LNCAP (cell line): ENCODE results near the gene SCFD2.

ENCODE experiments used
- TF ChIP-seq, protein P1 (sequence below): fragments of 450-650 bp; IDR thresholded peaks from 2 replicates; pipeline ENCODE4 v1.5.1; 2017; ENCODE audit warnings: mild to moderate bottlenecking

SCFD2 gene

DNA sequence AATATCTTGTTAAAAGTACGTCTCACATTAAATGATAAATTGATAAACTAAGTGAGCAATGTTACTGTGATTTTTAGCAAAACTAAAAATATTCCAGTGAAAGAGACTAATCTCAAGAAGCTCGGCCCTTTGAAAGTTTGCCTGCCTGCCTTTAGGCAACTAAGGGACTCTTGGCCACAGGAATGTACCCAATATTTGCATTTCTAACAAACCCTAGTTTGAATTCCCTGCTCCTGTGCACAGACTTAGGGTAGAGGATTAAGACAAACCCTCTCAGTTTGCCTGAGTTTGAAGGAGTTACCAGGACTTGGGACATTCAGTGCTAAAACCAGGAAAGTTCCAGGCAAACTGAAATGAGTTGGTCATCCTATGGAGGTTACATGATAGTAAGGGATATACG, 157.1 kb downstream of the SCFD2 start:
- TF ChIP-seq, protein P1, sequence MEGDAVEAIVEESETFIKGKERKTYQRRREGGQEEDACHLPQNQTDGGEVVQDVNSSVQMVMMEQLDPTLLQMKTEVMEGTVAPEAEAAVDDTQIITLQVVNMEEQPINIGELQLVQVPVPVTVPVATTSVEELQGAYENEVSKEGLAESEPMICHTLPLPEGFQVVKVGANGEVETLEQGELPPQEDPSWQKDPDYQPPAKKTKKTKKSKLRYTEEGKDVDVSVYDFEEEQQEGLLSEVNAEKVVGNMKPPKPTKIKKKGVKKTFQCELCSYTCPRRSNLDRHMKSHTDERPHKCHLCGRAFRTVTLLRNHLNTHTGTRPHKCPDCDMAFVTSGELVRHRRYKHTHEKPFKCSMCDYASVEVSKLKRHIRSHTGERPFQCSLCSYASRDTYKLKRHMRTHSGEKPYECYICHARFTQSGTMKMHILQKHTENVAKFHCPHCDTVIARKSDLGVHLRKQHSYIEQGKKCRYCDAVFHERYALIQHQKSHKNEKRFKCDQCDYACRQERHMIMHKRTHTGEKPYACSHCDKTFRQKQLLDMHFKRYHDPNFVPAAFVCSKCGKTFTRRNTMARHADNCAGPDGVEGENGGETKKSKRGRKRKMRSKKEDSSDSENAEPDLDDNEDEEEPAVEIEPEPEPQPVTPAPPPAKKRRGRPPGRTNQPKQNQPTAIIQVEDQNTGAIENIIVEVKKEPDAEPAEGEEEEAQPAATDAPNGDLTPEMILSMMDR, result no peak

DNA sequence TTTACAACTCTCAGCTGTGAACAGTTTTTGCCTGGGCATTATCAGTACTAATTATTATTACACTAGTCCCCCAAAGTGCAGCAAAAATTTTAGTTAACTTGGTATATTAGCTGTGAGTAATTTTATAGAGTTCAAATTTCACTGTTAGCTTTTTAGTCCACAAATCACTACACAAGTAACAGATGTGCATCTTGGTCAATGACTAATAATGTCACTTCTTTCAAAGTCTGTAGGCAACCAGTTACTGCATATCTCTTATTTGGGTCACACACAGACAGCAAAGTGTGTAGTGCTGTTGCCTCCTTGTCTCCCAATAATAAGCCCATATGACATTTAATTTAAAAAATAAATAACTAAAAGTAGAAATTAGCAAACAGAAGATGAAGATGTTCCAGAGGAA, 159.9 kb downstream of the SCFD2 start:
- TF ChIP-seq, protein P1, result no peak

DNA sequence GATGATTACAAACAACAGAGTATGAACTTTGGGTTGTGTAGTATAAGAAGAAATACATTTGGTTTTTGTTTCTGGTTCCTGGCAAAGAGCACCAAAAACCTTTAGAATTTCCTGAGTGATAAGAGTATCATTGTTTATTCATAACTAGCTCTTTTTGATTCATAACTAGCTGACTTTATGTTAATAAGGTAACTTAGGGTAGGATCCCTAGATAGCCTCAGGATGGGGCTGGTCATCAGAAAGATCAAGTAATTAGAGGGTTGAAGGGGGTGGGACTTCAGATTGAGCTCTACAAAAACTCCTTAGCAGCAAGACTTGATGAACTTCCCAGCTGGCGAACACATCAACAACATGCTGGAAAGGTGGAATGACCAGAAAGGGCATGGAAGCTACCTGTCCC, 166.5 kb downstream of the SCFD2 start:
- TF ChIP-seq, protein P1, result no peak

DNA sequence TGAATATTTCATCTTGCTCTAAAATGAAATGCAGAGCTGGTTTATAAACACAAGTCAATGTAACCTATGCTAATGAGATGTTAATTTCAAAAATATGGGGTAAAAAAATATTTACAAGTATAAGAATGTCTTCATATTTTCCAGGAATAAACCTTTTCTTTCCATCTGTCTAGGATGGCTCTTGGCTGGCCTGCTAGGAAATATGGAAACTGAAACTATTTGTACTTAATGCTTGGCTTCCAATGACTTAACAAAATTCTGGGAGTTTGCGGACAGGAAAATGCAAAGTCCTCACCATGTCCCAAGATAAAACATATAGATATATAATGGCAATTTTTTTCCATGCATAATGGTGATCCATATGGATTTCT, 168.1 kb downstream of the SCFD2 start:
- TF ChIP-seq, protein P1, result no peak

DNA sequence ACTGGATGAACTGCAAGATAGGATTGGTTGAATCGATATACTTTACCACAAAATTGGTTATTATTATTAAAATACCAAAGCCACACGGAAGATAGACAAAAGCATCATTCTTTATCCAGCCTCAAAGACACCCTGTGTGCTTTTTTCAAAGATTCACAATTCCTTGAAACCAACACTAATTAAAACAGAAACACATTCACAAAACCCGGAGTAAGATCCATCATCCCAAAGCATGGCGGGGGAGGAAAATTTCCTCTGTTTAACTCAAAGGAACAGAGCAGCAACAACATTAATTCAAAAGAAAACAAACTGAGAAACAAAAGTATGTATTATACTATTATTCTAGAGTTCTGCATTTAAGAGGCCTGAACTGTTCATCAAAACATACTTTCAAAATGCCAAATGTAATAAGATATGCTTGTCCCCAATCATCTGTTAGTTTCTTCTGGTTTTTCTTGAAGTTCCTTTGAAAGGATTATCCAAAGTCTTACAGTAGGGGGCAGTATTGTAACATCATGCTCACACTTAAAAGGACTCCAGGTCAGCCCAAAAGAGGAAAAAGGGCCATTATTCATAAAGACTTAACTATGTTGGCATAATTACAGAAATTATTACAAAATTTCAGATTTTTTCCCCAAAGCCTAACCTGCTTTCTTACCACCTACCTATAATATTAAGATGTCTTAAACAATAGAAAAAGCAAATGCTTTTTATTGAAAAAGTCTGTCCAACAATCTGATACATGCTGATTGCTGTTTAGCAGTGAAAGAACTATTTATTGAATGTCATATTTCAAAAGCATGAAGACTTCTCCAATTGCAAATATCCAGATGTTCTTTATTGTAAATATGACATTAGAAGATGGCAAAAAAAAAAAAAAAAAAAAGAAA, 168.7 kb downstream of the SCFD2 start:
- TF ChIP-seq, protein P1, result peak; percentile 68

DNA sequence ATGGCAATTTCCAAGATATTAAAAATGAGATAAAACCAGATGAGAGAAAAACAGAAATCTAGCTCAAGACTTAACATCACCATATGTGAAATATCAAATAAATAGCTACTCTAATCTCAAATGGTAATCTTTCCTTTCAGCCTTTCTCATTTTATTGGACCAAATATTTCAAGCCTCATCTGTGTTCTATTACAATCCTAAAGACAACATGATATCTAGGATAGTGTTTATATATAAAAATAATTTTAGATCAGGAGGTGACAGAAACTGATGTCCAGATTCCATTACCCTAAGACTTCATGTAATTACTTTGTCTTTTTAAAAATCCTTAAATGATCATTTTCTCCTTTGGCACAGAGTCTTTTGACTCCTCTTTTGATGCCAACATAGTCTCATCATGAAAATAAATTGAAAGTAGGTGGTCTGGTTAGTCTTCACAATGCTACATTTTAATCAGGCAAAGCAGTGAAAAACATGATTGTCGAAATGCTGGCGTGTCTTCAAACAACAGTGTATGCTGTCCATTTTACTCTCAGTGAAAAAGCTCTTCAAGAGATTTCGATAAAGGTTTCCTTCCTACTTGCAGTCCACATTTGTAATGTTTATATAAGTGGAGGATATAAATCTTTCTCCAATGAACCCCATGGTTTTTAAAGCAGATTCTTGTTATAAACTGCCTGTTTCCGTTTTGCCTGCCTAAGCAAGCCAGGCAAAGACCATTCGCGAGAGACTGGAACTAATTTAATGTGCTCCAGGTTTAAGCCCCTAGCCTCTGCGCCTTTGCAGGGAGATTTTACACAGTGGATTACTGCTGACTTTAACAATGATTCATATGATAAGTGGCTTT, 169.8 kb downstream of the SCFD2 start:
- TF ChIP-seq, protein P1, result no peak

DNA sequence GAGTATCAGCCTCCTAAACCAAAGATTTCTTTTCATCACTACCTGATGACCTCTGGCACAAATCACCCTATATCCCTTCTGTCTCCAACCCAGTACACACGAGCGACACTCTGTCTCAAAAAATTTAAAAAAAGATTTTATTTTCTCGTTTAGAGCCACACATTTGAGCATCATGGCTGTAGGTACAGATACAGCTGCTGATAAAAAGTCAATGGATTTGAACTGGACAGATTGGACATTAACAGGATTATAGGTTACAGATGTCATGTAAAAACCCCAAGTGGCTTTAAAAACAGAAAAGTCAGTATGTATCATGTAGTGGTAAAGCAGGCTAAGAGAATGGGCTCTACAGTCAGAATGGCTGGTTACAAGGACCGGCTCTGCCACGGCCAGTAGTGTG, 171.1 kb downstream of the SCFD2 start:
- TF ChIP-seq, protein P1, result no peak
